Mesodermal cell (in vitro differentiated cells): Measurements from ENCODE around the gene TRIO.
A peak's percentile ranks its signal among the peaks of the same experiment; 100 is the strongest.

Experiments used
- H3K27ac ChIP-seq: 2 replicates; pipeline ENCODE4 v1.7.0; 2013; ENCODE audit warnings: mild to moderate bottlenecking, low read depth, low read length, moderate library complexity; ENCODE audit not compliant: severe bottlenecking
- H3K36me3 ChIP-seq: 2 replicates; pipeline ENCODE4 v1.7.1; 2013; ENCODE audit warnings: mild to moderate bottlenecking, low read length, moderate library complexity; ENCODE audit not compliant: control insufficient read depth, insufficient read depth
- H3K4me1 ChIP-seq: one replicate; pipeline ENCODE4 v1.7.1; 2013; ENCODE audit warnings: mild to moderate bottlenecking, low read length; ENCODE audit not compliant: insufficient read depth, control insufficient read depth, poor library complexity, severe bottlenecking
- H3K4me3 ChIP-seq: 2 replicates; pipeline ENCODE4 v1.7.0; 2013; ENCODE audit warnings: low read length, control low read depth, mild to moderate bottlenecking; ENCODE audit not compliant: insufficient read depth, poor library complexity, severe bottlenecking; ENCODE audit errors: extremely low read depth
- H3K9me3 ChIP-seq: 2 replicates; pipeline ENCODE4 v1.7.1; 2013; ENCODE audit warnings: mild to moderate bottlenecking, low read length, moderate library complexity; ENCODE audit not compliant: control insufficient read depth
- WGBS, 2 experiments: methylation state at CpG; one replicate each; pipeline ENCODE4 v1.1.5; 2013; ENCODE audit warnings: missing lambda C conversion rate in 2 of 2; ENCODE audit not compliant: insufficient coverage in 2 of 2; 5-methylcytosine and 5-hydroxymethylcytosine counted together

The TRIO gene

GRCh38 chr5:14187157-14187556 is 44.0 kb downstream of the TRIO start:
- no peaks in the 10 kb centered on the region for H3K36me3 ChIP-seq
- H3K9me3 ChIP-seq = no peaks in the 10 kb centered on the region
- peaks cover 78% of the 10 kb centered on the region for H3K4me1 ChIP-seq
- H3K27ac ChIP-seq = no peak overlapping the region
- WGBS, 2 experiments = 100% methylated on average over 1 of the region's 3 CpGs; no CpG with 5 or more reads in 1 of the 2 experiments
- no peak overlapping the region for H3K4me3 ChIP-seq

DNA sequence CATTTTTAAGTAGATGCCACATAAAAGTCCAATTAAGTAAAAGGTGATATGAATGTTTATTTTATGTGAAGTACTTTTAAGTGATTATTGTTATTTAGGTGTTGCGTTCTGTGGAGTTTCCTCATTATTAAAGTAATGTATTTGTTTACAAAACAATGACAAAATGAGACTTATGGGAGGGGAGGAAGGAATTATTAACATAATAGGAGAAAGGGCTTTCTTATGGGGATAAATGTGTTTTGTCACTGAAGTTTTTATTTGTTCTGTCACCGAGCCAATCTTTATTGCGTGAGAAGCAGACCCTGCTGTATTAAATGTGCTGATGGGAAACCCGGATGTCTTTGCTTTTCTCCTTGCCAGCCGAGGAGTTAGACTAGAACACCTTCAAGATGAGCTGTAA is 44.5 kb downstream of the TRIO start:
- no peak overlapping the region for H3K4me3 ChIP-seq
- no peaks in the 10 kb centered on the region for H3K36me3 ChIP-seq
- H3K9me3 ChIP-seq = no peaks in the 10 kb centered on the region
- 83 to 84% methylated on average over 3 to 4 of the region's 5 CpGs for WGBS, 2 experiments
- peaks cover 78% of the 10 kb centered on the region for H3K4me1 ChIP-seq
- H3K27ac ChIP-seq = no peak overlapping the region

DNA sequence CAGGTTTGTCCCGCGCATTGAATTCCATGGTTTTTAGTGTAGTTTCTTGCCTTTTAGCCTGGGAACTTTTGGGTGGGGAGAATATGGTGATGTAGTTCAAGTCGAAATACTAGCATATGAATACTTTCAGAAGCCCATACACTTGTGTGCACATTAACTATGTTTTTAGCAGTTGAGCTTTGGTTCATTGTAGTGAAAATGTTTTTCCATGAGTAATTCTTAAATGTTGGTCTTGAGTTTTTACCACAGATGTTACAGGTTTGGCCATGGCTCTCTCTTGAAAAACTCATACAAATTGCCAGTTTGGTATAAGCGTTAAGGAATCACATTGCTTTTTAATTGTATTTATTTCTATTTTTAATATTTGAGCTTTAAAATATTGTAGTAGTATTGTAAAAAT is 45.6 kb downstream of the TRIO start:
- Histone ChIP-seq H3K36me3 (no peaks in the 10 kb centered on the region), H3K9me3 (no peaks in the 10 kb centered on the region), H3K4me3 (no peak overlapping the region), H3K4me1 (peaks cover 72% of the 10 kb centered on the region), H3K27ac (peak overlapping the region; percentile 30)
- no CpG with 5 or more reads among the region's 4 CpGs for WGBS, 2 experiments

GRCh38 chr5:14189680-14190079 is 46.5 kb downstream of the TRIO start:
- H3K4me3 ChIP-seq = no peak overlapping the region
- WGBS, 2 experiments = 93 to 100% methylated on average over 1 to 3 of the region's 4 CpGs
- peaks cover 67% of the 10 kb centered on the region for H3K4me1 ChIP-seq
- peak overlapping the region; percentile 85 for H3K27ac ChIP-seq
- no peaks in the 10 kb centered on the region for H3K9me3 ChIP-seq
- no peaks in the 10 kb centered on the region for H3K36me3 ChIP-seq

DNA sequence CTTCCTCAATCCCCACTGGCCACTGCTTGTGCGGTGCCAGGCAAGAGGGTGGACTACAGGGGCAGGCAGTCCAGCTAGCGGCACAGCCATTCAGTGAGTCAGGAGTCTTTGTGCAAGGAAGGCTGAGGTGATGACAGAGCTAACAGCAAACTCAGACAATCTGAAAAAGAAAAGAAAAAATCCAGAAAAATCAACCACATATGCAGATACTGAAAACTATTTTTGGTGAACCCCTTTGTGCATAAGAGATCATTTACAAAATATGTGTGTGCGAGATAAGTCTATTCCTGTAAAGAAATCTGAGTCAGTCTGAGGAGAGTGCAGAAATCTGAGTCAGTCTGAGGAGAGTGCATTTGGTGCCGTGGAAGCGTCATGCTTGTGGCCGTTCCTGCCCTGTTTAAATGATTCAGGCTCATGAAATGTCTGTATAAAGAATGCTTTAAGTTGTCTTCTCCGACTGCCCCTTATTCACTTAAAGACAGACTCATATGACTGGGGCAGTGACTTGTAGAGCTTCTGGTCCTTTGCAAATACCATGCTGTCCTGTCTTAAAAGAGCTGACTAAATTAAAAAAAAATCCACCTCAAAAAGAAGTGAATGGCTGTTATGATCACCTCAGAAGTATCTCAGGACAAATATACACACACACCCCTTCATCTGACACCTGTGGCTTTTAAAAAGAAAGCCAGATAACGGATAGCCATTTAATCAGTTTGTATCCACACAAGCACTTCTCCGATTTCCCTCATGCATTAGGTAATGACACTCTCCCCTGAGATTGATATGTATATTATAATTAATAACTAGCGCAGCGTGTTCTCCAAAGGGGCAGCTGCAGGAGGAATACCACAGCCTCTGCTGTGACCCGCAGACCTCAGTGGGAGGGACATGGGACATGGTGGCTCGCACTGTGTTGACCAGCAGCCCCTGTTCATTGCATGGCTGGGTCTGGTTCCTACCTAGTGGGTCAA is 47.3 kb downstream of the TRIO start:
- Histone ChIP-seq H3K36me3 (no peaks in the 10 kb centered on the region), H3K9me3 (no peaks in the 10 kb centered on the region), H3K4me3 (no peak overlapping the region), H3K4me1 (peaks cover 64% of the 10 kb centered on the region), H3K27ac (peak overlapping the region; percentile 85)
- 83 to 85% methylated on average over 7 to 9 of the region's 13 CpGs for WGBS, 2 experiments

DNA sequence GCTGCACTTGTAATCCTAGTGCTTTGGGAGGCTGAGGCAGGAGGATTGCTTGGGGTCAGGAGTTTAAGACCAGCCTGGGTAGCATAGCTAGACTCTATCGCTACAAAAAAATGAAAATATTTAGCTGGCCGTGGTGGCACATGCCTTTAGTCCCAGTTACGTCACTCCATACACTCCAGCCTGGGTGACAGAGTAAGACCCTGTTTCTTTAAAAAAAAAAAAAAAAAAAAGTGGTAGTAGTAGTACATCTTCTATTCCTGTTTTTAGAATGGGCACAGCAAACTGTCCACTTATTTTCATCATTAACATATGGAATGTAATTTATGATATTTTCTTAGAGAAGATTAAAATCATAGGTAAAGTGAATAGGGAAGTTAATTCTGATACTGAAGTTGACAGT is 48.2 kb downstream of the TRIO start:
- Histone ChIP-seq H3K27ac (no peak overlapping the region), H3K4me1 (peaks cover 58% of the 10 kb centered on the region), H3K9me3 (no peaks in the 10 kb centered on the region), H3K4me3 (no peak overlapping the region), H3K36me3 (no peaks in the 10 kb centered on the region)
- WGBS, 2 experiments = 83% methylated on average over 1 of the region's 3 CpGs; no CpG with 5 or more reads in 1 of the 2 experiments

GRCh38 chr5:14193496-14193895 is 50.4 kb downstream of the TRIO start:
- WGBS, 2 experiments = 97 to 100% methylated on average over 1 to 3 of the region's 4 CpGs
- H3K9me3 ChIP-seq = no peaks in the 10 kb centered on the region
- H3K4me1 ChIP-seq = peaks cover 54% of the 10 kb centered on the region
- H3K4me3 ChIP-seq = no peak overlapping the region
- no peaks in the 10 kb centered on the region for H3K36me3 ChIP-seq
- no peak overlapping the region for H3K27ac ChIP-seq

GRCh38 chr5:14195588-14195987 is 52.4 kb downstream of the TRIO start:
- no peak overlapping the region for H3K27ac ChIP-seq
- H3K4me1 ChIP-seq = peaks cover 48% of the 10 kb centered on the region
- 80% methylated on average over 1 of the region's 5 CpGs; no CpG with 5 or more reads in 1 of the 2 experiments for WGBS, 2 experiments
- no peaks in the 10 kb centered on the region for H3K36me3 ChIP-seq
- no peaks in the 10 kb centered on the region for H3K9me3 ChIP-seq
- H3K4me3 ChIP-seq = no peak overlapping the region

GRCh38 chr5:14197056-14197455 is 53.9 kb downstream of the TRIO start:
- WGBS, 2 experiments = 38% methylated on average over 1 of the region's 5 CpGs; no CpG with 5 or more reads in 1 of the 2 experiments
- Histone ChIP-seq H3K36me3 (no peaks in the 10 kb centered on the region), H3K27ac (no peak overlapping the region), H3K4me1 (peaks cover 40% of the 10 kb centered on the region), H3K9me3 (no peaks in the 10 kb centered on the region), H3K4me3 (no peak overlapping the region)

DNA sequence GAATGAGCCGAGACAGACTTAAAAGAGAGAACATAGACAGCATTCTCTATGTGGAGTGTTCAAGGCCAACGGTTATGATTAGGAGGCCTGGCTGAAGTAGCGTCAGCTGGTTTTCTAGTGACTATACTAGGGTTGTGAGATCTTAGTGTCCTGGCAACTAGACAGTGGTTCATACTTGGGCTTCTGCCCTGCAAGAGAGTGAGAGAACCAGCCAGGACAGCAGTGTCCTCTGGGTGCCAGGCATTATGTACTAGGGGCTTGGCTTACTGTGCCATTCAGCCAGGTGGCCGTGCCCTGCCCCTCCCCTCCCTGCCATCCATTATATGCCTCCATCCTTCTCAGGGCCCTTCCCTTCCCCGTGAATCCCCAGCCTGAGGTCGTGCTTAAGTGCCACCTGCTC is 56.8 kb downstream of the TRIO start:
- Histone ChIP-seq H3K4me1 (peaks cover 52% of the 10 kb centered on the region), H3K9me3 (no peaks in the 10 kb centered on the region), H3K36me3 (no peaks in the 10 kb centered on the region), H3K27ac (no peak overlapping the region), H3K4me3 (no peak overlapping the region)
- 90 to 96% methylated on average over 4 of the region's 6 CpGs for WGBS, 2 experiments
